B cell (primary cell): Measurements from ENCODE around the gene LYG1. TPM values are rescaled to one million over a fixed set of nuclear protein-coding genes. Genes with fewer than 3 reads are reported as not detected.

Experiments
- ATAC-seq: fragments of 200-7000 bp; cut with Tn5 transposase; one replicate; pipeline ENCODE4 v1.10.0; 2021; ENCODE audit warnings: low read depth, mild to moderate bottlenecking, moderate number of reproducible peaks, moderate library complexity
- CTCF ChIA-PET: fragments of 350-600 bp; sonication (Branson Sonifier 250); formaldehyde crosslinking; loops from one replicate; lab custom pipeline; 2021; ENCODE audit warnings: antibody characterized with exemption, inconsistent platforms; lab: Charles Lee
- POLR2A ChIA-PET: fragments of 350-600 bp; sonication (Branson Sonifier 250); formaldehyde crosslinking; loops from one replicate; lab custom pipeline; 2021; ENCODE audit warnings: antibody characterized with exemption; lab: Charles Lee
- DNase-seq: peaks from one replicate; pipeline ENCODE4 v3.0.0; 2013
- H2AFZ ChIP-seq: 2 replicates; pipeline ENCODE4 v1.6.1; 2012; ENCODE audit warnings: mild to moderate bottlenecking, low read depth, low read length; ENCODE audit not compliant: insufficient read depth, poor library complexity, severe bottlenecking
- H3K27ac ChIP-seq, 2 donors: 1 replicate in 1 of 2; 2 replicates in 1 of 2; pipeline ENCODE4 v1.5.1; 2012 to 2013; ENCODE audit warnings: low read length in 2 of 2, mild to moderate bottlenecking in 2 of 2, moderate library complexity in 1 of 2
- H3K27me3 ChIP-seq, 4 experiments: fragments of 200-600 bp in 1 of 4; sonication (generic) in 1 of 4; replicated peaks in 1 of 4; 1 replicate in 2 of 4; 2 replicates in 2 of 4; pipeline versions ENCODE4 v1.6.1 to v1.7.0; 2013 to 2016; ENCODE audit warnings: low read length in 3 of 4, mild to moderate bottlenecking in 2 of 4, mixed read lengths in 1 of 4, moderate library complexity in 1 of 4; ENCODE audit not compliant: insufficient read depth in 4 of 4, control insufficient read depth in 3 of 4; ENCODE audit errors: control extremely low read depth in 1 of 4
- H3K36me3 ChIP-seq, 2 experiments: replicated peaks in 1 of 2; 1 replicate in 1 of 2; 2 replicates in 1 of 2; pipeline versions ENCODE4 v1.6.1 to v1.7.1; 2013; ENCODE audit warnings: low read length in 1 of 2; ENCODE audit not compliant: insufficient read depth in 2 of 2, control insufficient read depth in 1 of 2; ENCODE audit errors: control extremely low read depth in 1 of 2, extremely low read depth in 1 of 2
- H3K4me1 ChIP-seq, 2 donors: fragments of 200-600 bp in 1 of 2; sonication (generic) in 1 of 2; 1 replicate in 1 of 2; 2 replicates in 1 of 2; pipeline versions ENCODE4 v1.5.1 to v1.6.1; 2013 to 2017; ENCODE audit warnings: low read length in 2 of 2; ENCODE audit not compliant: control insufficient read depth in 2 of 2, insufficient read depth in 2 of 2
- H3K4me2 ChIP-seq: replicated peaks from 2 replicates; pipeline ENCODE3; 2012; ENCODE audit warnings: mild to moderate bottlenecking, low read depth, low read length; ENCODE audit not compliant: poor library complexity, severe bottlenecking
- H3K4me3 ChIP-seq, 5 experiments: fragments of 200-600 bp in 1 of 5; sonication (generic) in 1 of 5; 1 replicate in 3 of 5; 2 replicates in 2 of 5; pipeline versions ENCODE4 v1.5.1 to v1.7.0; 2011 to 2016; ENCODE audit warnings: low read length in 4 of 5, mild to moderate bottlenecking in 4 of 5, low read depth in 2 of 5, control low read depth in 1 of 5, moderate library complexity in 1 of 5; ENCODE audit not compliant: insufficient read depth in 1 of 5; ENCODE audit errors: control extremely low read depth in 1 of 5, extremely low read depth in 1 of 5
- H3K79me2 ChIP-seq: fragments of 200-600 bp; sonication (generic); one replicate; pipeline ENCODE4 v1.6.0; 2016; ENCODE audit warnings: low read length; ENCODE audit not compliant: control insufficient read depth, insufficient read depth
- H3K9ac ChIP-seq: fragments of 200-600 bp; sonication (generic); 2 replicates; pipeline ENCODE4 v1.6.1; 2017; ENCODE audit warnings: mild to moderate bottlenecking, low read length, moderate library complexity
- H3K9me3 ChIP-seq, 3 donors: one replicate each; pipeline versions ENCODE4 v1.6.1 to v1.7.1; 2013; ENCODE audit warnings: low read length in 2 of 3; ENCODE audit not compliant: control insufficient read depth in 2 of 3, insufficient read depth in 1 of 3; ENCODE audit errors: control extremely low read depth in 1 of 3
- H4K20me1 ChIP-seq: 2 replicates; pipeline ENCODE4 v1.6.0; 2012; ENCODE audit warnings: mild to moderate bottlenecking, low read length; ENCODE audit not compliant: insufficient read depth, control insufficient read depth, poor library complexity, severe bottlenecking
- H3K27ac Mint-ChIP-seq: one replicate; pipeline ENCODE4 v1.8.0; 2021; ENCODE audit warnings: mixed read lengths
- H3K27me3 Mint-ChIP-seq: one replicate; pipeline ENCODE4 v1.8.0; 2021; ENCODE audit warnings: mixed read lengths
- H3K4me1 Mint-ChIP-seq: one replicate; pipeline ENCODE4 v1.8.0; 2021; ENCODE audit warnings: mixed read lengths
- H3K4me3 Mint-ChIP-seq: one replicate; pipeline ENCODE4 v1.8.0; 2021; ENCODE audit warnings: mixed read lengths
- H3K9me3 Mint-ChIP-seq: one replicate; pipeline ENCODE4 v1.8.0; 2022; ENCODE audit warnings: mixed read lengths; ENCODE audit not compliant: insufficient read depth
- CTCF ChIP-seq: fragments of 200-600 bp; IDR thresholded peaks from one replicate; pipeline ENCODE4 v1.8.0; 2022; ENCODE audit warnings: antibody characterized with exemption, mild to moderate bottlenecking
- EZH2 ChIP-seq: IDR thresholded peaks from 2 replicates; pipeline ENCODE4 v1.6.1; 2012; ENCODE audit warnings: borderline replicate concordance, low read depth, mild to moderate bottlenecking, moderate library complexity, low read length; ENCODE audit not compliant: insufficient read depth, poor library complexity, severe bottlenecking
- WGBS: methylation state at CpG from one replicate; pipeline ENCODE4 v1.1.5; 2013; ENCODE audit warnings: missing lambda C conversion rate; ENCODE audit not compliant: insufficient coverage; 5-methylcytosine and 5-hydroxymethylcytosine counted together
- intact Hi-C: fragments of 100-400 bp; cut with micrococcal nuclease; formaldehyde crosslinking; loops from one replicate; pipeline ENCODE4 v1.10.0; 2022
- polyA plus RNA-seq: library from polyadenylated mRNA; depleted of rRNA; stranded (reverse); fragments of >200 nt; gene quantifications from 2 replicates; pipeline ENCODE4 v1.2.3, GENCODE V29; 2012
- total RNA-seq, 2 donors: library from RNA; stranded (reverse); fragments of 120-200 nt in 1 of 2; gene quantifications; 1 replicate in 1 of 2; 2 replicates in 1 of 2; pipeline versions ENCODE4 v1.2.3 to v1.2.4, GENCODE V29; 2013 to 2022

The LYG1 gene
- total and polyA plus RNA-seq, 2 donors (not counting 1 experiment from before 2014, with no cell fraction given): 3.0 to 4.5 TPM

GRCh38 chr2:99317161-99317872 lies 16.3 kb upstream of the LYG1 start:
- H3K27me3 ChIP-seq: no peaks in the 10 kb centered on the region
- H3K9ac ChIP-seq: no peak overlapping the region
- ChIA-PET CTCF (no interaction called here), POLR2A (no interaction called here)
- no peak overlapping the region for H3K4me2 ChIP-seq
- H3K27ac ChIP-seq: no peak overlapping the region
- ATAC-seq: no peak
- no peaks in the 10 kb centered on the region for H3K79me2 ChIP-seq
- no peak overlapping the region for H2AFZ ChIP-seq
- H3K9me3 ChIP-seq: peaks cover 0 to 7% (median 0%) of the 10 kb centered on the region in 3 donors
- H4K20me1 ChIP-seq: peaks cover 7% of the 10 kb centered on the region
- H3K4me3 ChIP-seq: no peak overlapping the region
- H3K4me1 ChIP-seq: no peaks in the 10 kb centered on the region
- TF ChIP-seq EZH2: no peak
- 98% methylated on average over 8 of the region's 9 CpGs for WGBS
- no peak for DNase-seq
- Mint-ChIP-seq H3K4me1 (no peaks in the 10 kb centered on the region), H3K27me3 (no peaks in the 10 kb centered on the region), H3K9me3 (no peaks in the 10 kb centered on the region), H3K27ac (no peak overlapping the region), H3K4me3 (no peak overlapping the region)
- intact Hi-C loops: no loop called here
- peaks cover 14 to 48% of the 10 kb centered on the region in 2 experiments for H3K36me3 ChIP-seq

- POLR2A ChIA-PET: no interaction called here
- Mint-ChIP-seq H3K9me3 (peaks cover 2% of the 10 kb centered on the region), H3K27ac (no peak overlapping the region)
Measured at GRCh38 chr2:99299580-99299979, 1.4 kb downstream of the LYG1 start.

More at GRCh38 chr2:99299580-99299979, 1.4 kb downstream of the LYG1 start:
- no peaks in the 10 kb centered on the region for H3K27me3 ChIP-seq
- no peak overlapping the region for H3K27ac ChIP-seq
- DNase-seq: no peak
- H4K20me1 ChIP-seq: no peaks in the 10 kb centered on the region
- no peak overlapping the region for H3K4me3 ChIP-seq
- intact Hi-C loops: no loop called here
- H3K4me1 ChIP-seq: no peaks in the 10 kb centered on the region
- no peak overlapping the region for H3K4me3 Mint-ChIP-seq
- no peaks in the 10 kb centered on the region for H3K79me2 ChIP-seq
- H3K36me3 ChIP-seq: peaks cover 0 to 8% of the 10 kb centered on the region in 2 experiments
- no peak for ATAC-seq
- TF ChIP-seq EZH2 (no peak), CTCF (no peak)
- WGBS: 100% methylated on average over 3 of the region's 7 CpGs
- CTCF ChIA-PET: no interaction called here
- peaks cover 0 to 6% (median 0%) of the 10 kb centered on the region in 3 donors for H3K9me3 ChIP-seq
- H2AFZ ChIP-seq: no peak overlapping the region
- H3K27me3 Mint-ChIP-seq: no peaks in the 10 kb centered on the region
- no peaks in the 10 kb centered on the region for H3K4me1 Mint-ChIP-seq
- H3K9ac ChIP-seq: no peak overlapping the region
- H3K4me2 ChIP-seq: no peak overlapping the region
